ENCODE measurements around the gene DHRS3. TPM values are rescaled to one million over a fixed set of nuclear protein-coding genes. Genes with fewer than 3 reads are reported as not detected.

Gene DHRS3
- total and polyA plus RNA-seq, 2 of the 13 experiments (the other 11 are each of a cell fraction or from before 2014, with no cell fraction given): 48.5 to 90.5 TPM

- no peak for TF ChIP-seq MNT (IDR thresholded peaks at IDR 0.05)
- TF ChIP-seq SRY (CRISPR knock-in tag; IDR thresholded peaks at IDR 0.05): no peak
- peak; percentile 77 to 80 for TF ChIP-seq NR2F1 (CRISPR knock-in tag; IDR thresholded peaks at IDR 0.05)
- TF ChIP-seq XBP1 (CRISPR knock-in tag; IDR thresholded peaks at IDR 0.05): no peak
- peak; percentile 92 for TF ChIP-seq BCL6 (CRISPR knock-in tag; IDR thresholded peaks at IDR 0.05)
- no peak for TF ChIP-seq CCAR2 (optimal IDR thresholded peaks at IDR 0.05; ENCODE audit: low read depth, low read length)
- no peak for TF ChIP-seq ZBTB2 (CRISPR knock-in tag; IDR thresholded peaks at IDR 0.05; ENCODE audit: low read depth)
- no peak; the same call in 1 of the 2 replicates for TF ChIP-seq ZSCAN30 (CRISPR knock-in tag; IDR thresholded peaks at IDR 0.05)
- TF ChIP-seq ZNF253 (CRISPR knock-in tag; IDR thresholded peaks at IDR 0.05; ENCODE audit: borderline replicate concordance): no peak
- TF ChIP-seq ZNF512B (CRISPR knock-in tag; IDR thresholded peaks at IDR 0.05; ENCODE audit: borderline replicate concordance): no peak
- TF ChIP-seq ZNF850 (CRISPR knock-in tag; conservative IDR thresholded peaks at IDR 0.05): no peak
- TF ChIP-seq DMTF1 (CRISPR knock-in tag; IDR thresholded peaks at IDR 0.05): no peak
- TF ChIP-seq ARID2 (CRISPR knock-in tag; IDR thresholded peaks at IDR 0.05; ENCODE audit: borderline replicate concordance): no peak
- peak; percentile 80 for TF ChIP-seq ZMYM4 (CRISPR knock-in tag; IDR thresholded peaks at IDR 0.05)
- no peak for TF ChIP-seq ZNF709 (CRISPR knock-in tag; IDR thresholded peaks at IDR 0.05)
- TF ChIP-seq UBTF (CRISPR knock-in tag; IDR thresholded peaks at IDR 0.05): peak; percentile 57; the same call in 1 of the 2 replicates
Observed at GRCh38 chr1:12525311-12526181, 92.5 kb downstream of the DHRS3 start (continued).
